ENCODE results near the gene CCDC88B. TPM values are rescaled to one million over a fixed set of nuclear protein-coding genes. Genes with fewer than 3 reads are reported as not detected.

CCDC88B gene
- total RNA-seq, 2 experiments from 2014 or later: 58.4 to 71.3 TPM

GRCh38 chr11:64297699-64298358 lies 42.2 kb upstream of the CCDC88B start:
- Mint-ChIP-seq H3K4me3 (no peak overlapping the region), H3K4me1 (peaks cover 18% of the 10 kb centered on the region), H3K27me3 (peaks cover 65% of the 10 kb centered on the region), H3K27ac (no peak overlapping the region), H3K36me3 (ENCODE audit: low read depth) (no peaks in the 10 kb centered on the region), H3K9me3 (ENCODE audit: low read depth) (no peaks in the 10 kb centered on the region)
- DNase-seq: no peak
- ChIA-PET POLR2A (no interaction called here), CTCF (interaction anchor here (0.6 to 0.7 kb wide), 2 partner anchors 34 to 110 kb away, joined by 3 to 4 read pairs; no protein-coding TSS in a partner anchor)
- intact Hi-C loops (cut with DNase I, micrococcal nuclease): no loop called here
- ATAC-seq: no peak

GRCh38 chr11:64298966-64299846 lies 40.8 kb upstream of the CCDC88B start:
- ATAC-seq: no peak
- no peaks in the 10 kb centered on the region for H3K9me3 Mint-ChIP-seq (ENCODE audit: low read depth)
- H3K27me3 Mint-ChIP-seq: peaks cover 54% of the 10 kb centered on the region
- POLR2A ChIA-PET: interaction anchor here (0.6 kb wide), 1 partner anchor 1173 kb away, joined by 7 read pairs; no protein-coding TSS in a partner anchor
- peaks cover 22% of the 10 kb centered on the region for H3K4me1 Mint-ChIP-seq
- DNase-seq: no peak
- H3K4me3 Mint-ChIP-seq: no peak overlapping the region
- H3K27ac Mint-ChIP-seq: no peak overlapping the region
- CTCF ChIA-PET: interaction anchor here (1.3 kb wide), 1 partner anchor 95 kb away, joined by 7 read pairs; no protein-coding TSS in a partner anchor
- intact Hi-C loops (cut with DNase I, micrococcal nuclease): no loop called here
- no peaks in the 10 kb centered on the region for H3K36me3 Mint-ChIP-seq (ENCODE audit: low read depth)

GRCh38 chr11:64299847-64300648 lies 40.0 kb upstream of the CCDC88B start, which contains the start of gene CATSPERZ:
Gene CATSPERZ (plus strand): TSS chr11:64300358. CDS start chr11:64300411, 53 bp downstream.
- peak within 1 kb of the TSS; percentile 56 for H3K4me3 Mint-ChIP-seq
- ChIA-PET POLR2A (no interaction called here), CTCF (interaction anchor here (0.7 to 5.4 kb wide), 19 partner anchors 7 to 96 kb away, joined by 3 to 111 read pairs (median 5); partner anchors contain the start of genes BAD, FERMT3, GPR137 and KCNK4)
- no peaks in the 10 kb centered on the region for H3K9me3 Mint-ChIP-seq (ENCODE audit: low read depth)
- peak; percentile 37 for DNase-seq
- H3K36me3 Mint-ChIP-seq (ENCODE audit: low read depth): no peaks in the 10 kb centered on the region
- H3K27ac Mint-ChIP-seq: no peak within 1 kb of the TSS
- H3K4me1 Mint-ChIP-seq: peaks cover 23% of the 10 kb centered on the region
- no peak for ATAC-seq
- intact Hi-C loops (cut with DNase I, micrococcal nuclease): loop anchor here (1.0 to 10.0 kb wide), 4 partner anchors 300 to 1415 kb away; partner anchors contain the start of genes OTUB1 (in 1 of the 2), SLC3A2 (in 1 of the 2) and ZFTA (in 1 of the 2)
- peaks cover 50% of the 10 kb centered on the region for H3K27me3 Mint-ChIP-seq

- Mint-ChIP-seq H3K36me3 (ENCODE audit: low read depth) (peaks cover 13% of the 10 kb centered on the region), H3K4me1 (peaks cover 32% of the 10 kb centered on the region), H3K27ac (no peak overlapping the region), H3K4me3 (peak overlapping the region; percentile 100), H3K27me3 (peaks cover 20% of the 10 kb centered on the region), H3K9me3 (ENCODE audit: low read depth) (no peaks in the 10 kb centered on the region)
- intact Hi-C loops (cut with DNase I, micrococcal nuclease): loop anchor here (1.0 to 10.0 kb wide), 5 partner anchors 52 to 1419 kb away; partner anchors contain the start of genes OTUB1 (in 1 of the 2), PLCB3 (in 1 of the 2), SLC3A2 (in 1 of the 2) and ZFTA (in 1 of the 2)
- CTCF ChIA-PET: interaction anchor here (0.6 to 5.4 kb wide), 25 partner anchors 8 to 146 kb away, joined by 3 to 111 read pairs (median 5); partner anchors contain the start of genes BAD, FERMT3, FKBP2 and GPR137
- DNase-seq (no peak), ATAC-seq (no peak)
- POLR2A ChIA-PET: interaction anchor here (1.0 to 2.2 kb wide), 7 partner anchors 15 to 99 kb away, joined by 3 to 13 read pairs (median 9); partner anchors contain the start of genes DNAJC4, FERMT3, FKBP2 and PRDX5
These were observed 36.6 kb upstream of the CCDC88B start for GRCh38 chr11:64303109-64304031.

GRCh38 chr11:64304032-64304315 lies 36.0 kb upstream of the CCDC88B start:
- peak overlapping the region; percentile 100 for H3K4me3 Mint-ChIP-seq
- intact Hi-C loops (cut with DNase I, micrococcal nuclease): loop anchor here (1.0 to 10.0 kb wide), 5 partner anchors 53 to 1419 kb away; partner anchors contain the start of genes OTUB1 (in 1 of the 2), PLCB3 (in 1 of the 2), SLC3A2 (in 1 of the 2) and ZFTA (in 1 of the 2)
- no peak for ATAC-seq
- peak overlapping the region; percentile 95 for H3K27ac Mint-ChIP-seq
- peaks cover 13% of the 10 kb centered on the region for H3K36me3 Mint-ChIP-seq (ENCODE audit: low read depth)
- peaks cover 32% of the 10 kb centered on the region for H3K4me1 Mint-ChIP-seq
- CTCF ChIA-PET: interaction anchor here (0.5 to 5.4 kb wide), 24 partner anchors 9 to 475 kb away, joined by 3 to 111 read pairs (median 5); partner anchors contain the start of genes BAD, FERMT3, FKBP2 and GPR137
- POLR2A ChIA-PET: interaction anchor here (1.0 to 2.2 kb wide), 7 partner anchors 14 to 100 kb away, joined by 3 to 13 read pairs (median 9); partner anchors contain the start of genes DNAJC4, FERMT3, FKBP2 and PRDX5
- H3K27me3 Mint-ChIP-seq: peaks cover 18% of the 10 kb centered on the region
- H3K9me3 Mint-ChIP-seq (ENCODE audit: low read depth): no peaks in the 10 kb centered on the region
- DNase-seq: no peak

DNA sequence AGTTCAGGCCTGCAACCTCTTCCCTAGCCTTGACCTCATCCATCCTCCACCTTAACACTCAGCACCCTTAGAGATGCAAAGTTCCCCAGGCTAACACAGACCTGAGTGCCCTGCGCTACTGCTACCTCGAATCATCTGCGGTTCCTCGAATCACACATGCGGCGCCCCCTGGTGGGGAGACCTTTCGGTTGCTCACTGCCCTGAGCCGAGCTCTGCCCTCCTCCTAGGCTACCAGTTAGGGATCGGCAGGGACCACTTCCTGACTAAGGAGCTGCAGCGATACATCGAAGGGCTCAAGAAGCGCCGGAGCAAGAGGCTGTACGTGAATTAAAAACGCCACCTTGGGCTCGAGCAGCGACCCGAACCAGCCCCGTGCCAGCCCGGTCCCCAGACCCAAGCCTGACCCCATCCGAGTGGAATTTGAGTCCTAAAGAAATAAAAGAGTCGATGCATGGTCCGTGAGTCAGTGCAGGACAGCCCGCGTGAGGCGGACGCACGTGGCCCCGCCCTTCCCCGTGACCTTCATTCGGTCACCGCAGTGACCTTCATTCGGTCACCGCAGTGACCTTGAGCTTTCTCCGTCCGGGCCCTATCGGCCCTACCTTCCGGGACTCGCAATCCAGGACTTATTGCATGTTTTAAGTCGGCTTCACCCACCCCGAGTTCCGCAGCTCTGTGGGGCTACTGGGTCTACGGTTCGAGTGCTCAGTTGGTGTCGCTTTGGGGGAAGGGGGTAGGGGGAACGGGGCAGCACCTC lies 35.5 kb upstream of the CCDC88B start:
- H3K27ac Mint-ChIP-seq: peak overlapping the region; percentile 95
- ChIA-PET CTCF (interaction anchor here (0.5 to 5.4 kb wide), 34 partner anchors 8 to 536 kb away, joined by 3 to 111 read pairs (median 4); partner anchors contain the start of genes BAD, FERMT3, FKBP2 and GPR137), POLR2A (interaction anchor here (1.0 to 2.2 kb wide), 7 partner anchors 13 to 100 kb away, joined by 3 to 13 read pairs (median 9); partner anchors contain the start of genes DNAJC4, FERMT3, FKBP2 and PRDX5)
- H3K4me1 Mint-ChIP-seq: peaks cover 34% of the 10 kb centered on the region
- DNase-seq: peak; percentile 99
- intact Hi-C loops (cut with DNase I, micrococcal nuclease): loop anchor here (1.0 to 10.0 kb wide), 22 partner anchors 13 to 1420 kb away; partner anchors contain the start of genes CCDC88B (in 2 of the 2), FKBP2 (in 2 of the 2), GPR137 (in 2 of the 2) and TRMT112 (in 2 of the 2)
- H3K36me3 Mint-ChIP-seq (ENCODE audit: low read depth): peaks cover 13% of the 10 kb centered on the region
- ATAC-seq: peak; percentile 49
- H3K27me3 Mint-ChIP-seq: peaks cover 14% of the 10 kb centered on the region
- peak overlapping the region; percentile 100 for H3K4me3 Mint-ChIP-seq
- H3K9me3 Mint-ChIP-seq (ENCODE audit: low read depth): no peaks in the 10 kb centered on the region

DNA sequence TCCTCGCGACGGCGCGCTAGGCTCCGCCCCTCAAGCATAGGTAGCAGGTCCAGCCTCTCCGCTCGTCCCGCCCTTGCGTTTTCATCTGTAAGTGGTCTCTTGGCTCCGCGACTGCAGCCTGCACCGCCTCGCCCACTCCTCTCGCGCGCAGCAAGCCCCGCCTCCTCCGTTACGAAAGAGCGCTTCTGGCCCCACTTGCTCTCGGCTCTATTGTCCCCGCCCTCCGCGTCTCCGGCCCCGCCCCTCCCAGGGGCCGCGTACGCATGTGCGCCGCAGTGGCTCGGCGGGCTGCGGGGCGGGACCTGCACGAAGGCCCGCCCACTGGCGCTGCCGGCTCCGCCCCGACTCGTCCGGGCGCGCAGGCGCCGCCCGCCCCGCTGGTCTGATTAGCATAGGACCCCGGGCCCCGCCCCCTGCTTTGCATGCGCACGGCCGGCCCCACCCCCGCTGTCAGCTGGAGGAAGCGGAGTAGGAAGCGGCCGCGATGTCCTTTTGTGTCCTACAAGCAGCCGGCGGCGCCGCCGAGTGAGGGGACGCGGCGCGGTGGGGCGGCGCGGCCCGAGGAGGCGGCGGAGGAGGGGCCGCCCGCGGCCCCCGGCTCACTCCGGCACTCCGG lies 34.8 kb upstream of the CCDC88B start, which contains the start of gene ESRRA:
Gene ESRRA, plus strand, starts transcription at position 450 of the 616 bp plus-strand sequence. CDS start 1,656 bp downstream, outside the sequence.
- peaks cover 16% of the 10 kb centered on the region for H3K36me3 Mint-ChIP-seq (ENCODE audit: low read depth)
- DNase-seq (peak; percentile 100), ATAC-seq (peak; percentile 80)
- peaks cover 8% of the 10 kb centered on the region for H3K27me3 Mint-ChIP-seq
- peak within 1 kb of the TSS; percentile 96 for H3K27ac Mint-ChIP-seq
- intact Hi-C loops (cut with DNase I, micrococcal nuclease): loop anchor here (1.0 to 10.0 kb wide), 19 partner anchors 12 to 1420 kb away; partner anchors contain the start of genes CCDC88B (in 2 of the 2), FKBP2 (in 2 of the 2), GPR137 (in 2 of the 2) and TRMT112 (in 2 of the 2)
- ChIA-PET CTCF (interaction anchor here (0.6 to 5.4 kb wide), 21 partner anchors 9 to 537 kb away, joined by 3 to 111 read pairs (median 5); partner anchors contain the start of genes BAD, FERMT3, GPR137 and PLCB3), POLR2A (interaction anchor here (1.1 to 2.2 kb wide), 6 partner anchors 13 to 101 kb away, joined by 3 to 13 read pairs (median 10); partner anchors contain the start of genes DNAJC4, FERMT3, FKBP2 and PRDX5)
- peaks cover 33% of the 10 kb centered on the region for H3K4me1 Mint-ChIP-seq
- H3K9me3 Mint-ChIP-seq (ENCODE audit: low read depth): no peaks in the 10 kb centered on the region
- peak within 1 kb of the TSS; percentile 100 for H3K4me3 Mint-ChIP-seq
